GM12878 (cell line): Measurements from ENCODE around the gene PI4KB. TPM values are rescaled to one million over a fixed set of nuclear protein-coding genes. Genes with fewer than 3 reads are reported as not detected.

Experiments used
- ATAC-seq: fragments of 200-7000 bp; cut with Tn5 transposase; 3 replicates; pipeline ENCODE4 v1.9.1; 2020; ENCODE audit warnings: mild to moderate bottlenecking, moderate library complexity
- BruUV-seq: library from RNA; stranded (reverse); fragments of 400-500 nt; replicated peaks from 2 replicates; lab custom pipeline; 2021; lab: Mats Ljungman, UMichigan
- CTCF ChIA-PET: fragments of 300-600 bp; sonication (Branson Sonifier 250); formaldehyde crosslinking; extraction: SDS; loops from one replicate; lab custom pipeline; 2021; ENCODE audit warnings: inconsistent platforms; lab: Yijun Ruan, JAX
- POLR2A ChIA-PET: fragments of 350-600 bp; formaldehyde crosslinking; extraction: SDS; loops from one replicate; lab custom pipeline; 2021; ENCODE audit warnings: inconsistent platforms; lab: Charles Lee
- RAD21 ChIA-PET: fragments of 300-600 bp; sonication (Branson Sonifier 250); formaldehyde crosslinking; loops from one replicate; lab custom pipeline; 2023; ENCODE audit warnings: antibody characterized with exemption; ENCODE audit not compliant: unreplicated experiment; lab: Charles Lee
- SMC1A ChIA-PET: fragments of 300-600 bp; sonication (Branson Sonifier 250); formaldehyde crosslinking; loops from one replicate; lab custom pipeline; 2023; ENCODE audit not compliant: unreplicated experiment, uncharacterized antibody; lab: Charles Lee
- DNase-seq: peaks from one replicate; pipeline ENCODE4 v3.0.0-alpha.2; 2011; ENCODE audit warnings: low read depth, low spot score
- FAIRE-seq: peaks from 3 replicates; lab custom pipeline; 2011; peaks lifted over from hg19 to GRCh38; lab: Jason Lieb, UNC
- H2AFZ ChIP-seq: 2 replicates; pipeline ENCODE4 v1.6.0; 2011; ENCODE audit warnings: low read depth, low read length, control low read depth; ENCODE audit not compliant: control insufficient read depth
- H3K27ac ChIP-seq: 2 replicates; pipeline ENCODE4 v1.5.1; 2011; ENCODE audit warnings: control low read depth; ENCODE audit not compliant: control insufficient read depth, insufficient read depth
- H3K27me3 ChIP-seq, 2 experiments: replicated peaks in 1 of 2; 2 replicates each; pipeline versions ENCODE4 v1.6.0 to v1.6.1; 2011; ENCODE audit warnings: low read length in 1 of 2; ENCODE audit not compliant: control insufficient read depth in 2 of 2, insufficient read depth in 2 of 2
- H3K36me3 ChIP-seq, 2 experiments: 2 replicates each; pipeline ENCODE4 v1.5.1; 2011; ENCODE audit warnings: low read length in 1 of 2; ENCODE audit not compliant: control insufficient read depth in 2 of 2, insufficient read depth in 2 of 2
- H3K4me1 ChIP-seq: 2 replicates; pipeline ENCODE4 v1.6.1; 2011; ENCODE audit warnings: mild to moderate bottlenecking, low read length, moderate library complexity, mixed read lengths; ENCODE audit not compliant: control insufficient read depth, insufficient read depth
- H3K4me2 ChIP-seq: 2 replicates; pipeline ENCODE4 v1.6.0; 2011; ENCODE audit warnings: control low read depth; ENCODE audit not compliant: control insufficient read depth, insufficient read depth
- H3K4me3 ChIP-seq: fragments of 200-600 bp; sonication (generic); 2 replicates; pipeline ENCODE4 v1.5.1; 2016
- H3K79me2 ChIP-seq: 2 replicates; pipeline ENCODE4 v1.6.0; 2011; ENCODE audit warnings: low read length; ENCODE audit not compliant: control insufficient read depth, insufficient read depth
- H3K9ac ChIP-seq: 2 replicates; pipeline ENCODE4 v1.8.0; 2011; ENCODE audit warnings: low read length, control low read depth, mixed read lengths; ENCODE audit not compliant: control insufficient read depth, insufficient read depth
- H3K9me3 ChIP-seq: replicated peaks from 3 replicates; pipeline ENCODE4 v1.5.1; 2011; ENCODE audit warnings: mild to moderate bottlenecking, low read length; ENCODE audit not compliant: control insufficient read depth, insufficient read depth
- H4K20me1 ChIP-seq: 2 replicates; pipeline ENCODE4 v1.6.0; 2011; ENCODE audit not compliant: control insufficient read depth, insufficient read depth
- CUX1 ChIP-seq: IDR thresholded peaks from 2 replicates; pipeline ENCODE4 v1.6.1; 2012; ENCODE audit warnings: improper control_type of control experiment, low read depth, low read length; ENCODE audit not compliant: insufficient replicate concordance
- E2F4 ChIP-seq: IDR thresholded peaks from 2 replicates; pipeline ENCODE4 v1.6.1; 2012; ENCODE audit warnings: low read depth, low read length, improper control_type of control experiment
- HDAC2 ChIP-seq: fragments of 200-600 bp; sonication (generic); IDR thresholded peaks from 2 replicates; pipeline ENCODE4 v1.6.1; 2017
- MAX ChIP-seq: IDR thresholded peaks from 2 replicates; pipeline ENCODE4 v1.6.1; 2012; ENCODE audit warnings: low read depth, low read length, improper control_type of control experiment
- NFXL1 ChIP-seq: fragments of 450-650 bp; IDR thresholded peaks from 2 replicates; pipeline ENCODE4 v1.6.1; 2017; ENCODE audit warnings: antibody characterized with exemption, mild to moderate bottlenecking, borderline replicate concordance
- POLR2AphosphoS5 ChIP-seq: IDR thresholded peaks from 2 replicates; pipeline ENCODE4 v1.6.1; 2011; ENCODE audit warnings: mild to moderate bottlenecking, low read length, inconsistent platforms
- STAT3 ChIP-seq: IDR thresholded peaks from 2 replicates; pipeline ENCODE4 v1.6.1; 2011; ENCODE audit warnings: low read depth, low read length, improper control_type of control experiment
- WGBS: methylation state at CpG from one replicate; pipeline ENCODE4 v1.1.6; 2016; ENCODE audit warnings: low lambda C conversion rate; ENCODE audit not compliant: insufficient replicate concordance, insufficient coverage; ENCODE audit errors: missing lambda C conversion rate; 5-methylcytosine and 5-hydroxymethylcytosine counted together
- in situ Hi-C: fragments of 300-500 bp; cut with MboI; formaldehyde crosslinking; loops from 9 replicates; pipeline ENCODE4 v1.14.3; 2018; ENCODE audit warnings: mixed read lengths
- intact Hi-C: fragments of 100-400 bp; cut with micrococcal nuclease; formaldehyde crosslinking; loops from one replicate; pipeline ENCODE4 v1.14.2; 2022; ENCODE audit not compliant: unreplicated experiment
- polyA plus RNA-seq, 11 experiments: library from polyadenylated mRNA; depleted of rRNA in 4 of 11; unstranded in 6 of 11; stranded (reverse) in 5 of 11; fragments of >200 nt; fragmentation: Nextera tagmentation in 4 of 11; fragmentation: Illumina TruSeq in 1 of 11; extraction: Ambion mirVana in 4 of 11; extraction: Trizol in 1 of 11; gene quantifications; 1 replicate in 1 of 11; 2 replicates in 10 of 11; pipeline versions ENCODE4 v1.2.1 to v1.2.3, GENCODE V29; 2011 to 2016; ENCODE audit warnings: inconsistent platforms in 2 of 11, missing spikeins in 2 of 11, low read depth in 1 of 11
- total RNA-seq, 4 experiments: library from RNA; depleted of rRNA in 3 of 4; stranded (reverse); fragments of >200 nt in 3 of 4; fragmentation: Illumina TruSeq in 1 of 4; extraction: Trizol in 1 of 4; gene quantifications; 2 replicates each; pipeline versions ENCODE4 v1.2.1 to v1.2.3, GENCODE V29; 2013 to 2021

The PI4KB gene
- total and polyA plus RNA-seq, 10 of the 15 experiments (the other 5 are each of a cell fraction or from before 2014, with no cell fraction given), result 3.3 to 88.3 (median 51.7) TPM

GRCh38 chr1:151370211-151370911 is 43.1 kb upstream of the PI4KB start:
- Histone ChIP-seq H3K36me3 (no peaks in the 10 kb centered on the region), H3K9me3 (no peaks in the 10 kb centered on the region), H4K20me1 (no peaks in the 10 kb centered on the region), H3K4me2 (no peak overlapping the region), H3K27me3 (no peaks in the 10 kb centered on the region), H3K79me2 (no peaks in the 10 kb centered on the region)
- DNase-seq (no peak), ATAC-seq (no peak; the same call in 1 of the 3 replicates)
- intact Hi-C loops, result no loop called here
- 49% methylated on average over 6 of the region's 6 CpGs for WGBS
- BruUV-seq, result no TSS peak
- in situ Hi-C loops, result no loop called here
- TF ChIP-seq POLR2AphosphoS5 (no peak), MAX (no peak), HDAC2 (no peak), STAT3 (no peak), NFXL1 (no peak), E2F4 (no peak), CUX1 (no peak)
- TF ChIP-seq, all 136 proteins: peak for 0
- Histone ChIP-seq H3K27ac (no peak overlapping the region), H3K4me3 (no peak overlapping the region), H2AFZ (no peak overlapping the region; the same call in 1 of the 2 replicates), H3K9ac (no peak overlapping the region), H3K4me1 (no peaks in the 10 kb centered on the region)
- no peak for FAIRE-seq
- POLR2A ChIA-PET, result interaction anchor here (0.6 to 1.4 kb wide), 3 partner anchors 29 to 43 kb away, joined by 3 read pairs; partner anchors contain the start of genes PI4KB and PSMB4
- CTCF ChIA-PET, result interaction anchor here (0.8 to 1.3 kb wide), 4 partner anchors 14 to 30 kb away, joined by 3 read pairs; partner anchors contain the start of gene PSMB4
- SMC1A ChIA-PET, result interaction anchor here (0.5 to 1.2 kb wide), 2 partner anchors 29 to 30 kb away, joined by 3 read pairs; partner anchors contain the start of gene PSMB4
- RAD21 ChIA-PET, result interaction anchor here (1.1 kb wide), 1 partner anchor 15 kb away, joined by 3 read pairs; no protein-coding TSS in a partner anchor
